Caco-2 (cell line): ENCODE data around the gene SLC6A6. TPM values are rescaled to one million over a fixed set of nuclear protein-coding genes. Genes with fewer than 3 reads are reported as not detected.
A peak's percentile ranks its signal among the peaks of the same experiment; 100 is the strongest.

Source experiments
- BruUV-seq: library from RNA; stranded (reverse); fragments of 400-500 nt; replicated peaks from 2 replicates; lab custom pipeline; 2021; lab: Mats Ljungman, UMichigan
- CTCF ChIA-PET: fragments of 300-600 bp; sonication (Branson Sonifier 250); formaldehyde crosslinking; loops from one replicate; lab custom pipeline; 2022; ENCODE audit warnings: antibody characterized with exemption; lab: Charles Lee
- POLR2A ChIA-PET: fragments of 300-600 bp; sonication (Branson Sonifier 250); formaldehyde crosslinking; loops from one replicate; lab custom pipeline; 2022; ENCODE audit warnings: antibody characterized with exemption; lab: Charles Lee
- DNase-seq, 2 experiments: peaks; one replicate each; pipeline versions ENCODE4 v3.0.0 to v3.0.0-alpha.2; 2020 to 2022
- H3K27me3 ChIP-seq: replicated peaks from 2 replicates; pipeline ENCODE4 v1.6.0; 2011; ENCODE audit warnings: low read length; ENCODE audit not compliant: control insufficient read depth, insufficient read depth
- H3K36me3 ChIP-seq: 2 replicates; pipeline ENCODE4 v1.5.1; 2011; ENCODE audit warnings: low read length; ENCODE audit not compliant: control insufficient read depth, insufficient read depth
- H3K4me1 ChIP-seq: fragments of 250-450 bp; sonication (Bioruptor Pico); 2 replicates; pipeline ENCODE4 v1.5.1; 2020; ENCODE audit warnings: mild to moderate bottlenecking
- H3K4me3 ChIP-seq: 2 replicates; pipeline ENCODE4 v1.5.1; 2011; ENCODE audit warnings: low read depth, mild to moderate bottlenecking, control low read depth, low read length
- H3K9me3 ChIP-seq: fragments of 250-450 bp; sonication (Bioruptor Pico); 2 replicates; pipeline ENCODE4 v1.5.1; 2020; ENCODE audit warnings: mild to moderate bottlenecking, moderate library complexity
- H3K27ac Mint-ChIP-seq: one replicate; pipeline ENCODE4 v1.8.0; 2022; ENCODE audit warnings: mixed read lengths; ENCODE audit not compliant: unreplicated experiment
- H3K27me3 Mint-ChIP-seq: one replicate; pipeline ENCODE4 v1.8.0; 2022; ENCODE audit warnings: mixed read lengths; ENCODE audit not compliant: insufficient read depth, unreplicated experiment
- H3K36me3 Mint-ChIP-seq: one replicate; pipeline ENCODE4 v1.8.0; 2022; ENCODE audit warnings: mild to moderate bottlenecking, mixed read lengths; ENCODE audit not compliant: insufficient read depth, unreplicated experiment
- H3K4me1 Mint-ChIP-seq: one replicate; pipeline ENCODE4 v1.8.0; 2022; ENCODE audit warnings: low read depth, mixed read lengths; ENCODE audit not compliant: unreplicated experiment
- H3K4me3 Mint-ChIP-seq: one replicate; pipeline ENCODE4 v1.8.0; 2022; ENCODE audit warnings: mild to moderate bottlenecking, moderate library complexity, mixed read lengths; ENCODE audit not compliant: unreplicated experiment
- H3K9me3 Mint-ChIP-seq: one replicate; pipeline ENCODE4 v1.8.0; 2022; ENCODE audit warnings: mixed read lengths; ENCODE audit not compliant: unreplicated experiment
- CTCF ChIP-seq, 2 experiments: fragments of 200-600 bp in 1 of 2; IDR thresholded peaks; 1 replicate in 1 of 2; 2 replicates in 1 of 2; pipeline versions ENCODE4 v1.5.1 to v1.8.0; 2011 to 2022; ENCODE audit warnings: antibody characterized with exemption in 1 of 2, control low read depth in 1 of 2, inconsistent platforms in 1 of 2, low read depth in 1 of 2, low read length in 1 of 2, mild to moderate bottlenecking in 1 of 2, moderate library complexity in 1 of 2; ENCODE audit not compliant: insufficient read depth in 1 of 2, severe bottlenecking in 1 of 2, unreplicated experiment in 1 of 2
- intact Hi-C: fragments of 100-400 bp; cut with micrococcal nuclease; formaldehyde crosslinking; loops from one replicate; pipeline ENCODE4 v1.10.0; 2022; ENCODE audit not compliant: unreplicated experiment
- total RNA-seq: library from RNA; stranded (reverse); gene quantifications from 2 replicates; pipeline ENCODE4 v1.2.3, GENCODE V29; 2022

SLC6A6 gene
- total RNA-seq, 1 experiment from 2014 or later, result 49.6 TPM

GRCh38 chr3:14415501-14415900, 13.1 kb downstream of the SLC6A6 start:
- DNase-seq, result no peak
- H3K4me3 Mint-ChIP-seq, result no peak overlapping the region
- H3K9me3 Mint-ChIP-seq, result no peaks in the 10 kb centered on the region
- H3K27me3 ChIP-seq, result no peaks in the 10 kb centered on the region
- BruUV-seq, result no TSS peak
- no peak overlapping the region for H3K4me3 ChIP-seq
- ChIA-PET CTCF (interaction anchor here (0.6 kb wide), 1 partner anchor 1552 kb away, joined by 7 read pairs; no protein-coding TSS in a partner anchor), POLR2A (interaction anchor here (0.9 kb wide), 1 partner anchor 13 kb away, joined by 4 read pairs; the partner anchor contains the start of gene SLC6A6)
- peaks cover 47% of the 10 kb centered on the region for H3K36me3 Mint-ChIP-seq
- H3K4me1 ChIP-seq, result peaks cover 38% of the 10 kb centered on the region
- intact Hi-C loops, result loop anchor here (5.0 kb wide), 2 partner anchors 148 to 213 kb away; no protein-coding TSS in a partner anchor
- H3K27me3 Mint-ChIP-seq, result no peaks in the 10 kb centered on the region
- H3K9me3 ChIP-seq, result no peaks in the 10 kb centered on the region
- TF ChIP-seq CTCF (IDR thresholded peaks at IDR 0.05; ENCODE audit: insufficient read depth in 1 of 2, low read depth in 1 of 2, low read length in 1 of 2, severe bottlenecking in 1 of 2, unreplicated experiment in 1 of 2), result no peak
- H3K27ac Mint-ChIP-seq, result no peak overlapping the region
- H3K36me3 ChIP-seq, result peaks cover 1% of the 10 kb centered on the region
- peaks cover 18% of the 10 kb centered on the region for H3K4me1 Mint-ChIP-seq

DNA sequence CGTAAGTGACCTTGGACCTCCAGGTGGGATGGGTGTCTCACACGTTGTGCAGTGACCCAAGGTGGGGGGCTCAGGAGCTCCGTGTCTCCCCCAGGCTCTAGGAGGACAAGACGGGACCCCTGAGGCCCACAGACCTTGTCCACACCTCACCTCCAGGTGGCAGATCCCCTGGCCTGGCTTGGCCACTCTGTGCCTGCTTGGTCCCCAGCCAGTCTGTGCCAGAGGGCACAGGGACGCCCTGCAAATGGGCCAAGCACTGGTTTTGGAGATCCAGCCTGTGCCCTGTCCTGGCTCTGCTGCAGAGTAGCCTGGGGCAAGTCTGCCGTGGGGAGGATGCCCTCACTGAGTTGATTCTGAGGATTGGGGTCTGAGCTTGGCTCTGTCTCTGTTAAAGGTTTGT, 14.0 kb downstream of the SLC6A6 start:
- H3K4me1 Mint-ChIP-seq, result peaks cover 18% of the 10 kb centered on the region
- BruUV-seq, result no TSS peak
- H3K4me3 ChIP-seq, result no peak overlapping the region
- H3K9me3 Mint-ChIP-seq, result no peaks in the 10 kb centered on the region
- no peak for TF ChIP-seq CTCF (IDR thresholded peaks at IDR 0.05; ENCODE audit: insufficient read depth in 1 of 2, low read depth in 1 of 2, low read length in 1 of 2, severe bottlenecking in 1 of 2, unreplicated experiment in 1 of 2)
- peak overlapping the region; percentile 88 for H3K27ac Mint-ChIP-seq
- H3K36me3 Mint-ChIP-seq, result peaks cover 49% of the 10 kb centered on the region
- POLR2A ChIA-PET, result interaction anchor here (0.9 kb wide), 1 partner anchor 14 kb away, joined by 4 read pairs; the partner anchor contains the start of gene SLC6A6
- H3K4me1 ChIP-seq, result peaks cover 38% of the 10 kb centered on the region
- DNase-seq, result no peak
- H3K27me3 ChIP-seq, result no peaks in the 10 kb centered on the region
- no peaks in the 10 kb centered on the region for H3K27me3 Mint-ChIP-seq
- no peak overlapping the region for H3K4me3 Mint-ChIP-seq
- intact Hi-C loops, result loop anchor here (5.0 kb wide), 2 partner anchors 149 to 214 kb away; no protein-coding TSS in a partner anchor
- peaks cover 1% of the 10 kb centered on the region for H3K36me3 ChIP-seq
- CTCF ChIA-PET, result no interaction called here
- H3K9me3 ChIP-seq, result no peaks in the 10 kb centered on the region

GRCh38 chr3:14418296-14419250, 16.2 kb downstream of the SLC6A6 start:
- DNase-seq, result peak; percentile 89
- intact Hi-C loops, result loop anchor here (1.0 to 5.0 kb wide), 4 partner anchors 16 to 216 kb away; partner anchors contain the start of gene SLC6A6
- H3K36me3 Mint-ChIP-seq, result peaks cover 46% of the 10 kb centered on the region

More at GRCh38 chr3:14418296-14419250, 16.2 kb downstream of the SLC6A6 start:
- Mint-ChIP-seq H3K27me3 (no peaks in the 10 kb centered on the region), H3K4me1 (peaks cover 19% of the 10 kb centered on the region), H3K9me3 (no peaks in the 10 kb centered on the region), H3K4me3 (peak overlapping the region; percentile 35), H3K27ac (peak overlapping the region; percentile 88)
- Histone ChIP-seq H3K9me3 (no peaks in the 10 kb centered on the region), H3K36me3 (peaks cover 3% of the 10 kb centered on the region), H3K4me1 (peaks cover 37% of the 10 kb centered on the region), H3K27me3 (no peaks in the 10 kb centered on the region), H3K4me3 (no peak overlapping the region)
- ChIA-PET POLR2A (interaction anchor here (1.0 kb wide), 1 partner anchor 15 kb away, joined by 3 read pairs; no protein-coding TSS in a partner anchor), CTCF (interaction anchor here (0.6 to 1.4 kb wide), 3 partner anchors 16 to 215 kb away, joined by 3 to 4 read pairs (median 4); partner anchors contain the start of gene SLC6A6)
- no peak for TF ChIP-seq CTCF (IDR thresholded peaks at IDR 0.05; ENCODE audit: insufficient read depth in 1 of 2, low read depth in 1 of 2, low read length in 1 of 2, severe bottlenecking in 1 of 2, unreplicated experiment in 1 of 2)
- BruUV-seq, result no TSS peak
